Body of pancreas (tissue), 4 donors: Measurements from ENCODE around the gene IFNGR2. TPM values are rescaled to one million over a fixed set of nuclear protein-coding genes. Genes with fewer than 3 reads are reported as not detected.

Experiments
- ATAC-seq: fragments of 150-250 bp; one replicate; pipeline ENCODE4 v1.9.1; 2016
- DNase-seq, 4 donors: peaks; one replicate each; pipeline ENCODE4 v3.0.0-alpha.2; 2019
- H3K27ac ChIP-seq, 4 donors: fragments of 200-600 bp; sonication (generic); 1 replicate in 3 of 4; 2 replicates in 1 of 4; pipeline versions ENCODE4 v1.5.1 to v1.6.1; 2016 to 2019; ENCODE audit warnings: mild to moderate bottlenecking in 1 of 4, mixed read lengths in 1 of 4, moderate library complexity in 1 of 4
- H3K27me3 ChIP-seq, 2 donors: fragments of 200-600 bp; sonication (generic); one replicate each; pipeline ENCODE4 v1.6.0; 2016; ENCODE audit warnings: mild to moderate bottlenecking in 1 of 2
- H3K36me3 ChIP-seq, 2 donors: fragments of 200-600 bp; sonication (generic); replicated peaks in 1 of 2; 2 replicates each; pipeline ENCODE4 v1.5.1; 2016; ENCODE audit warnings: low read depth in 2 of 2; ENCODE audit not compliant: insufficient read depth in 1 of 2
- H3K4me1 ChIP-seq: fragments of 200-600 bp; sonication (generic); one replicate; pipeline ENCODE4 v1.6.0; 2016
- H3K4me3 ChIP-seq, 2 donors: fragments of 200-600 bp; sonication (generic); 1 replicate in 1 of 2; 2 replicates in 1 of 2; pipeline ENCODE4 v1.5.1; 2016 to 2019
- H3K9me3 ChIP-seq, 3 donors: fragments of 200-600 bp; sonication (generic); 1 replicate in 2 of 3; 2 replicates in 1 of 3; pipeline ENCODE4 v1.5.1; 2016
- CTCF ChIP-seq, 7 experiments: fragments of 450-650 bp in 4 of 7; fragments of 200-600 bp in 3 of 7; sonication (generic) in 3 of 7; IDR thresholded peaks; one replicate each; pipeline ENCODE4 v1.5.1; 2016 to 2019; ENCODE audit warnings: antibody characterized with exemption in 7 of 7
- POLR2A ChIP-seq, 3 donors: fragments of 450-650 bp; IDR thresholded peaks; one replicate each; pipeline ENCODE4 v1.6.1; 2016; ENCODE audit warnings: antibody characterized with exemption in 3 of 3, mild to moderate bottlenecking in 2 of 3
- WGBS, 2 donors: methylation state at CpG; one replicate each; pipeline ENCODE4 v1.1.5; 2017; 5-methylcytosine and 5-hydroxymethylcytosine counted together
- intact Hi-C: fragments of 100-400 bp; cut with DNase I; formaldehyde crosslinking; loops from one replicate; pipeline ENCODE4 v1.15.1; 2023
- total RNA-seq, 2 donors: library from RNA; depleted of rRNA; stranded (reverse); fragments of >200 nt; gene quantifications; one replicate each; pipeline ENCODE4 v1.1.0, GENCODE V29; 2016

IFNGR2 gene
- total RNA-seq, 2 donors from 2014 or later = 30.4 to 32.3 TPM

GRCh38 chr21:33478182-33478581 is 75.0 kb downstream of the IFNGR2 start:
- ATAC-seq (no peak), DNase-seq (no peak)
- peaks cover 13% of the 10 kb centered on the region for H3K4me1 ChIP-seq
- WGBS, 2 donors = 59 to 60% methylated on average over 9 of the region's 9 CpGs
- intact Hi-C loops = no loop called here
- H3K9me3 ChIP-seq = no peaks in the 10 kb centered on the region
- no peak for TF ChIP-seq CTCF (IDR thresholded peaks at IDR 0.05)
- TF ChIP-seq POLR2A (IDR thresholded peaks at IDR 0.05) = no peak
- H3K4me3 ChIP-seq = no peak overlapping the region
- H3K36me3 ChIP-seq = no peaks in the 10 kb centered on the region
- no peaks in the 10 kb centered on the region for H3K27me3 ChIP-seq
- peak overlapping the region in 3 of 4 donors; percentile 82 to 99 (median 97) for H3K27ac ChIP-seq

DNA sequence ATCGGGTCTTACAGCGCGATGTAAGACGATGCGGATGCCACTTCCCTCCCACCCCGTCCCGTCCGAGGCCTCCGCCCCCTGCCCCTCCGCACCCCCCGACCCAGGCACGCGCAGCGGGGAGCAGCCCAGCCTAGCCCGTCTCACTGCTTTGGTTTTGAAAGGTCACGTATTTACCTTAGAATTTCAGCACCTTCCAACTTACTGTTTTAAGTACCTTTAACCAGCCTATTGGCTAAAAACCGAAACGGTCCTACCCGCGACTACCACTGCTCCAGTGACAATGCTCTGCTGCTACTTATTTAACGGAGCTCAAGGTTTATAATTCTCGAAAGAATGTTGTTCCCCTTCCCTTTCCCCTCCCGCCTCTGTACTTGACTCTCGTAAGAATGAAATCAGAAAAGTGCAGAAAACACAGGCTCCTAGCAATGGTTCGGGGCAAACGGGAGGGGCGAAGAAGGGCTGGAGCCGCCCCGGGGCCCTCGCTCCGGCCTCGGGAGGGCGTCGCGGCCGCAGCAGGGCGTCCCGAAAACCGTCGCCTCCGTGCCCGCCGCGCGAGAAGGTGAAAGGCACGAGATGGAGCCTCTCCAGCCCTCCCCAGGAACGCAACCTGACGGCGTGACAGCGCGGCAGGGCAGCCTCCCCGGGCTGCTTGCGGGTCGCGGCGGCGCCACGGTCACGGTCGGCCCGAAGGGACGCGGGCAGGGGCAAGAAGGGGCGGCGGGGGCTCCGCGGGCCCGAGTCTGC is 75.9 kb downstream of the IFNGR2 start:
- no peaks in the 10 kb centered on the region for H3K36me3 ChIP-seq
- intact Hi-C loops = no loop called here
- no peaks in the 10 kb centered on the region for H3K27me3 ChIP-seq
- peak overlapping the region; percentile 82 to 99 (median 90) for H3K27ac ChIP-seq
- peaks cover 13% of the 10 kb centered on the region for H3K4me1 ChIP-seq
- 0% methylated on average over 44 to 68 of the region's 68 CpGs for WGBS, 2 donors
- H3K4me3 ChIP-seq = peak overlapping the region; percentile 69 to 86
- ATAC-seq (peak; percentile 12), DNase-seq (peak in 3 of 4 donors; percentile 28 to 46 (median 42))
- H3K9me3 ChIP-seq = no peaks in the 10 kb centered on the region
- TF ChIP-seq CTCF (IDR thresholded peaks at IDR 0.05) (peak in 2 of 7 experiments; percentile 7 to 13), POLR2A (IDR thresholded peaks at IDR 0.05) (no peak)

- ATAC-seq (peak; percentile 94), DNase-seq (peak; percentile 96 to 97 (median 96))
- Histone ChIP-seq H3K9me3 (no peaks in the 10 kb centered on the region), H3K4me3 (peak within 1 kb of the TSS; percentile 69 to 86), H3K27me3 (no peaks in the 10 kb centered on the region), H3K36me3 (no peaks in the 10 kb centered on the region), H3K27ac (peak within 1 kb of the TSS; percentile 83 to 99 (median 92)), H3K4me1 (peaks cover 13% of the 10 kb centered on the region)
- WGBS, 2 donors = 0% methylated on average over 2 to 67 of the region's 93 CpGs
- intact Hi-C loops = no loop called here
- TF ChIP-seq POLR2A (IDR thresholded peaks at IDR 0.05) = peak; percentile 90 to 96 (median 95)
- TF ChIP-seq CTCF (IDR thresholded peaks at IDR 0.05) = peak; percentile 34 to 81 (median 62)
Observed at GRCh38 chr21:33479679-33480480, 76.7 kb downstream of the IFNGR2 start, which contains the start of gene TMEM50B. TMEM50B (minus strand) TSS chr21:33479974; CDS start chr21:33468885, 11,089 bp downstream.

DNA sequence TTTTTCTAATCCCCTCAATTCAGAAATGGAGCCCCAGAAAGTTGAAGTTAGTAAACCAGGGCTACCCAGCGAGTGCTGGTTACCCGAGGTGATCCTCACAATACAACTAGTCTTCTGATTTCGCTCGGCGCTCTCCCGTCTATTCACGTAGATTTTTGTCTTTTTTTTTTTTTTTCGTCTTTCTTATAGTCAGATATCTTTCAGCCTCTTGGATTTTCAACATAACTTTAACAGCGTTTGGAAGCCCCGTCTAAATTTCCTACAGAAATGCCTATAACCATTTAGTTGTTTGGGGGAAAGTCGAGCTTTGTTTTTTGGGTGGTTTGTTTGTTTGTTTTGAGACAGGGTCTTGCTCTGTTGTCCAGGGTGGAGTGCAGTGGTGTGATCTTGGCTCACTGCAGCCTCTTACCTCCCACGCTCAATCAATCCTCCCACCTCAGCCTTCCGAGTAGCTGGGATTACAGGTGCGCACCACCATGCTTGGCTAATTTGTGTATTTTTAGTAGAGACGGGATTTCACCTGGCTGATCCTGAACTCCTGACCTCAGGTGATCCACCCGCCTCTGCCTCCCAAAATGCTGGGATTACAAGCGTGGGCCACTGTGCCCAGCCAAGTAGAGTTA is 77.4 kb downstream of the IFNGR2 start:
- whole genome bisulfite sequencing, 2 donors = 18% methylated on average over 17 of the region's 17 CpGs
- DNase-seq = no peak
- Histone ChIP-seq H3K27ac (peak overlapping the region; percentile 74 to 99 (median 92)), H3K4me3 (peak overlapping the region in 1 of 2 donors; percentile 52), H3K4me1 (peaks cover 13% of the 10 kb centered on the region), H3K36me3 (no peaks in the 10 kb centered on the region), H3K27me3 (no peaks in the 10 kb centered on the region), H3K9me3 (no peaks in the 10 kb centered on the region)
- TF ChIP-seq POLR2A (IDR thresholded peaks at IDR 0.05) = no peak
- TF ChIP-seq CTCF (IDR thresholded peaks at IDR 0.05) = no peak
- ATAC-seq = no peak
- intact Hi-C loops = no loop called here
